GM21390 (cell line): ENCODE measurements around the gene CSK.

ENCODE experiments used
- ATAC-seq: cut with Tn5 transposase; IDR thresholded peaks from one replicate; pipeline ENCODE4 v1.9.1; 2021; ENCODE audit not compliant: unreplicated experiment

The CSK gene

DNA sequence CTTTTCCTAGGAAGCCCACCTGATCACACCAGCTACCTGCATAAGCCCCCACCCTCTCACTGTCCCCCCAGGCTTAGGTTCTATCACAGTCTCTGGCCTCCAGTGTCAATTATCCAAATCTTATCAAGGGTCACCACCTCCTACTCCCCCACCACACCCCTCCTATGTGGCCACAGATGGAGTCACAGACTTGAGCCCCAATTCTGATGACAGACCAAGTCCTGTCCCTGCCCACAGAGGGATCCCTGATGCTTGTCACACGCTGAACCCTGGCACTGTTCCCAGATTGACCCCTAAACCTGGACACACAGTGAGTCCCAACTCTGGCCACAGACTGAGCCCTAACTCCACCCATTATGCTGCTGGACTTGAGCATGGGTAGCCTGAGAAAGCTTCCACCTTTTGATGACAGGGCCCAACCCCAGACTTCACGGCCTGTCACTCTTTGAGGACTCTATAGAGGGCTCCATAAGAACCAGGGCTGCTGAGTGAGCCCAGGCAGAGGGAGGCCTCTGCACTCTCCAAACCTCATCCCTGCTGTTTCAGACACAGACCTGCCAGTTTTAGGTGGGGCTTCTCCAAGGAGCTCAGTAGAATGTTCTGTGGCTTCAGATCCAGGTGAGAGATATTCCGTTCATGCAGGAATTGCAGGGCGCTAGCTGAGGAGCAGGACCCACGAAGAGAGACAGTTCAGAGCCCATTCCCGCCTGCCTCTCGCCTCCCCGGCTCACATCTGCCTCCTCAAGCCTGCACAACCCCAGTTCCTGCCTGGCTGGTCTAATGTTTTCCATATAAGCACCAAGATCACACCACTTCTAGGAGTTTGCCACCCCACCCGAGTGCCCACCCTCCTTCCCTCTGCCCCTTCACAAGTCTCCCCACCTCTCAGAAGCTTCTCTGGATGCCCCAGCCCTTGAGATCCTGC is 59.2 kb downstream of the CSK start:
- no peak for ATAC-seq

DNA sequence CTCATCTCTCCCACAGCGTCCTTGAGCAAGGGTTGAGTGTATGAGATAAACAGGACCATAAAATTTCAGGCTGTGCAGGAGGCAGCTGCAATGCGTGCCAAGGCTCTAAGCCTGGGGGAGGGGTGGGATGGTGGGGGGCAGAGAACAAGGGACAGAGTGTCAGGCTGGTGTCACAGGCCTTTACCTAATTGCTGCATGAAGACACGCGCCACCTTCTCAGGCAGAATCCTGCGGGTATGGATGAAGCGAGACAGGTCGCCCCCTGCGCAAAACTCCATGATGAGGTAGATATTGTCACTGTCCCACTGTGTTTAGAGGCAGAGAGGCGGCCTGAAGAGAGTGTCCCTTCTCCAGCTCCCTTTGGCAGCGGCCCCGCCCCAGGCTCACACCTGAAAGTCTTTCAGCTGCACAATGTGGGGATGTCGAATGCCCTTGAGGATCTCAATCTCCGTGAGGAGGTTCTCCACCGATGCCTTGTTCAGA is 60.1 kb downstream of the CSK start:
- no peak for ATAC-seq

DNA sequence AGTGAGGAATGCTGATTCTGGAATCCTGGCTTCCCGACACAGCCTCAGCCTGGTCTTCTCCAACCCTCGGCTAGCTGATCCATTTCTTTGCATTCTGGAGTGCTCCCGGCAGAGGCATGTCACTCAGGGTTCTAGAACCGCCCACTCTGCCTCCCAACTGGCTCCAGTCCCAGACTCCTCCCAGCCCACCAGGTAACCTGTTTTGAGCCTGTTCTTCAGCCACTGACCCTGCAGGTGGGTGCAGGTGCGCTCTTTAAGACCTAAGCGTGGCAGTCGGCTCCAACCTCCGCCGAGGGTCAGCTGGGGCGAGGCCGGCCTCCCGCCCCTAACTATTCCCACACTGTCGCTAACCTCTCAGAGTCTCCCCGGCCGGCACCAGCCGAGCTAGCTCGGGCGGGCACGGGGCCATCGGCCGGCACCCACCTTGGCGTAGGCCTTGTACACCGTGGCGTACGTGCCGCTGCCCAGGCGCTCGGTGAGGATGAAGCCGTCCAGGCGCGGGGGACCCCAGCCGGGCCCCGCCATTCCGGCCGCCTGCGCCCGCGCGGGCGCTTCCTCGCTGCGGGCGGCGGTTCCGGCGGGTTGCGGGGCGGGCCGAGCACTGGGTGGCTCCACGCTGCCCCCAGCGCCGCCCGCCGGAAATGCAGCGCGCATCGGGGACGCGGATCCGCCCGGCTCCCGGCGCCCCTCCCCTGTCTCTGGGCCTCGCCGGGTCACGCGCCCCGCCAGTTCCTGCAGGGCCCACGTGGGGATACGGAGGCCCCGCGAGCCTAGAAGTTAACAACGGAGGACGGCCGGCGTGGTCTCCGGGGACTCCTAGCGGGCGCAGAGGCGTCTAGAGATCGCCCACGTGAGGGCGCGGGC is 60.9 kb downstream of the CSK start, which contains the start of gene ULK3:
TSS of gene ULK3 (minus strand) at position 576 of the 864 bp plus-strand sequence. CDS start at position 525, 51 bp downstream.
- peak; percentile 79 for ATAC-seq

DNA sequence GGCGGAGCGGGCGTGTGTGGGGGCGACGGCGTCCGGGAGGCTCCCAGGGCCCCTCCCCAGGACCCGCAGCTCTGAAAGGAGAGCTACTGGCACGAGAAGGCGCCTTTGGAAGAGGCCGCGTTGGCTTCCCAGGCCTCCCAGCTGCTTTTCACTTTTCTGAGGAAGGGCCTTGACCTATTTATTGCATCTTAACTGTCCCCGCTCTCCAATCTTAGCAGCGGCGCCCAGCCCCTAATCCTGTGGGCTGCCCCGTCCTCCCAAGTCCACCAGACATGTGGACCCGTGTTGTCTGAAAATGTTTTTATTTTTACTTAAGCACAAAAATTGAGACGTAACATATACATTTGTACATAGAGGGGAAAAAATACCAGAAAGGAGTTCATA is 61.6 kb downstream of the CSK start:
- no peak for ATAC-seq

DNA sequence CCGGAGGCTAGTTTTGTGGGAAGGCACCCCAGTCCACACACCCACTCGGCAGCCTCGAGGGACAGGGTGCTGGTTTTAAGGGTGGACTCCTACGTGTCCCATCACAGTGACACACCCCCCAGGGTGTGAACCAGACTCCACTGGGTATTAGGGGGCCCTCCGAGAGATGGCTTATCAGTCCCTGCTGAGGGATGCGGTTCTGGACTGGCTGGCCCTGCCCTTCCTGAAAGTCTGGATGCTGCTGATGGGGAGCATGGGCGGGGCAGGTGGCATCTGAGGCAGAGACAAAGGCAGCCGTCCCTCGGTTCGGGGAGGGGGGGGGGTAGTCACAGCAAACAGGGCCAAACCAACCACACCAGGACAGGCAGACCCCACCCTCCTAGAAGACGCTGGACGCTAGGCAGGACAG is 62.0 kb downstream of the CSK start:
- ATAC-seq = no peak

DNA sequence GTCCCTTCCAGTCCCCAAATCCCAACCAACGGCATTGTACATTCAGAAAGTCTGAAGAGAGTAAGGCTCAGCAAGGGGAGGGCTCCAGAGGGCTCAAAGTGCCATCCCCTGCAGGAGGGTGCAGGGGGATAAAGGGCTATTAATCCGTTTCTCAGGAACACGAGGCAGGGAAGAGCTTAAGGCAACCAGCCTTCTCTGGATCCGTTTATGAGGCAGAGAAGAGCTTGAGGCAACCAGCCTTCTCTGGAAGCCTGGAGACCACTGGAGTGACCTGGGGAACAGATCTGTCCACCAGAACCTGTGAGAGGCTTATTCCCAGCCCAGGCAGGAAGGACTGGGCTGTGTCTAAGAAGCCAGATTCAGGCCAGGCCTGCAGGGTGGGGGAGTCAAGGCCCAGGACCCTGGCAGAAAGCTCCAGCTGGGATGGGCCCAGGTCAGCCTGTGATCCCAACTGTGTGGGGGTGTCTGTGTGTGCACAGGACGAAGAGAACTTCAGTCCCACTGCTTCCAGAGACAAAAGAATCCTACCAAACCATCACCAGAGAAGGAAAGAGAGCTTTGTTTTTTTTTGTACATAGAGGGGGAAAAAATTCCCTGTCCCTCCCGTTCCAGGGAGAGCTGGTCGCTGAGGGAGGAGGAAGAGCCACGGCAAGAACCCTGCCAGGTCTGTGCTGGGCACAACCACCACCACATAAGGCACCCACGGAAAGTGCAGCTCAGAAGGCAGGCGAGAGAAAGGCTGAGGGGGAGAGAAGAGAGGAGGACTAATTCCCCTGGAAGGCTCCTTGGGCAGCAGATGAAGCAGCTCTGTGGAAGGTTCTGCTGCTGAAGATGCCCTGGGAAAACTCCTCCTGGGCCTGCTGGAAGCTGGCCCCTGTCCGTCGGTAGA is 62.7 kb downstream of the CSK start:
- no peak for ATAC-seq

DNA sequence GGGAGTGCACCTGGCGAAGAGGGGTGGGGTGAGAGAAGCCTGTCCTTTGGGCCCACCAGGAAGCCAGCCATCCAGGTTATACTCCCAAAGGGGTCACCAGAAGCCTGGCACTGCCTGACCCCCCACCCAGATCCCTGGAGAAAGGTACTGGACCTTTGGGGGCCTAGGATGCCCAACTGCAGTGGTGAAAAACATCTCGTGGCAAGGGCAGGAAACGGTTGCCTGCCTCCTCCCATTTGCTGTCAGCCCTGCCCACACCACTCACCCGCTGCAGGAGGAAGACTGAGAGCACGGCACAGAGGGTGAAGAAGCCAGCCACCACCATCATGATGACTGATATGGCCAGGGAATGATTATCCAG is 63.3 kb downstream of the CSK start:
- ATAC-seq = no peak

DNA sequence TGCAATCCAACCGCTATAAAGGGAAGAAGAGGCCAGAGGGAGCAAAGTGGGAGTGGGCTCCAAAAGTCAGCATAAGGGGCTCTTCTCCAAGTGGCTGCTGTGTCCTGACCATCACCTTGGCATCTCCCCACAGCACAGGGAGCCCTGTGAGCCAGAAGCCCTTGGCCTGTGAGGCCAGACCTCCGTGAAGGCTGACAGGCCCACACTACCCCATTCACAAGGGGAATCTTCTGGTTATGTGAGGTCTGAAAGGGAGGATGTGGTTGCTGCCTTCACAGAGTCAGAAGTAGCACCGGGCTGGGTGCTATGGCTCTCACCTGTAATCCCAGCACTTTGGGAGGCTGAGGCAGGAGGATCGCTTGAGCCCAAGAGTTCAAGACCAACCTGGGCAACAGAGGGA is 63.7 kb downstream of the CSK start:
- no peak for ATAC-seq

DNA sequence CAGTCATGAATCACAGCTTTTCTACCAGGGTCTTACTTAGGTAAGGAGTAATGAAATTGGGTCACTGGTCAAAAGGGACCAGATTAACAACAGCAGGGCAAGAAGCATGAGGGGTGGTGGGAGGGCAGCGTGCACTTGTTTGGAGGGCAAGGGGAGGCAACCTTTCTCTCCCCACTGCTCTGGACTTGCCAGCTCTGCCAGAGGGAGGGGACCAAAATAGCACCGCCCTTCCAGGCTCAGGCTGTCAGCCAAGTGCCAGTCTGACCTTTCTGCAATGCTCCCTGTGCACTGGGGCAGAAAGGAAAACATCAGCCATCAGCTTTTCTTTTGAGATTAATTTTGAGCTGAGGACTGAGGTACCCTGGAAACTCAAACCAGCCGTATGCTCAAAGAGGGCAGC is 65.6 kb downstream of the CSK start:
- ATAC-seq = no peak

DNA sequence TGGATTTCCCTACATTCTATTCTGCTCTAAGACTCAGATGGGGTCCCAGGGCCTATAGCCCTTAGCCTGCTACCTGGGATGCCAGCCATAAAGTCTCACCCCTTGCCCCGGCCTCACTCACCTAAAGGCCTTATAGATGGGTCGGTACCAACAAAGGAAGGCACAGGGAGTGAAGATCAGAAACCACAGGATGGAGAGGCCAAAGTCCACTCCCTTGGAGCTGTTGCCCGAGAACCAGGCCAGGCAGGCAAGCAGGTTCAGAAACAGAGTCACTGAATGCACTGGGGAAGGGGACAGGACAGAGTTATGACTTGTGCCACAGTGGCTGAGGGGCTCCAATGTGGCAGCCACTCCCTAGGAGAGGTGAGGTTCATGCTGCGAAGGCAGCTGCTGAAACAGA is 68.5 kb downstream of the CSK start:
- ATAC-seq = no peak

DNA sequence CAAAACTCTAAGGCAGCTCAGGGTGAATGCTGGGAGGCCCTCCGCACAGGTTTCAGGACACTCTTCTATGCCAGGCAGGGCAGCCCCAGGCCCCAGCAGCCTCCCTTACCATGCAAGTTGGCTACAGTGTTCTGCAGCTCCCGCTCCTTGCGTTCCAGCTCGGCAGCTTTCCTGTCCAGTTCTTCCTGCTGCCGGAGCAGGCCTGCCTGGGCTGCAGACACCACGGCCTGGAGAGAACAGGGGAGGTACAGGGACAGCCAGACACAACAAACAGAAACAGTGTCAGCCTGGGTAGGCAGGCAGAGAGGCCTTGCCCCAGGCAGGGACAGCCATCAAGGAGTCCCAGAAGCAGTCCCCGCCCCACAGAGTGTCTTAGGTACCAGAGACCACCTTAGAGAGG is 70.1 kb downstream of the CSK start:
- ATAC-seq = no peak
